HG03095 (cell line): ENCODE results near the gene ZSCAN5A.
"Not testable (repeated sequence)": the region's sequence is repeated elsewhere in the genome, so short reads cannot be mapped to it uniquely, and the experiment has no call there.

Experiments used
- ATAC-seq: cut with Tn5 transposase; IDR thresholded peaks from one replicate; pipeline ENCODE4 v1.9.1; 2021; ENCODE audit warnings: moderate library complexity; ENCODE audit not compliant: unreplicated experiment

Gene ZSCAN5A

DNA sequence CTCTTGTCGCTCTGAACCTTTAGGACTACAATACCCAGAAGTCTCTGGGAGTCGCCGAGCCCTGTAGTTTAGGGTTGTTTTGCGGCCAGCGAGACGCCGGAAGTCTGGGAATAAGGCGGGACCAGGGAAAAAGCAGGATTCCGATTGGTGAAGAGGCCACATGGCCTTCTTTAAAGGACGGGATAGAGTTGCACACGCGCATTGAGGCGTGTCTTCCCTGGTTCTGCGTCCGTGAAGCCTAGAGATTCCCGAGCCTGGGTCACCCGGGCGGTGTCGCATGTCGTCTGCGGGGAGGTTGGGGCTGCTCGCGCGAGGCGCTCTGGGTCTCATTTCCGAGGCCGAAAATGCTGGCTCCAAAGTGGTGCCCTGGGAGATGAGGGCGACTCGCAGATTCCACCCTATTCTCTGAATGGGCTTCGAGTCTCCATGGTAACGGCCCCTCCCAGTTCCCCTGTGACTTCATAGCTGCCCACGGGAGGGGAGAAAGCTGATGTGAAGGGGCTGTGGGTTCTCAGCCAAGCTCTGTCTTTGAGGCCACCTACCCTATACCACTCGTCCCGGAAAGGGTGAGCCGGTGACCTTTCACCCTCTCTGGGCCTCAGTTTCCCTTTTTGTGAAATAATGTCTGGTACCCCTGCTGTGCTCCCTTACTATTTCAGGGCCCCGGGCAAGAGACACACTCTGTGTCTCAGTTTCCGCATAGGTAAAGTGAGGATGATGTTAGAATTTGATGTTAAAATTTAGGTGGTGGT lies 614 bp upstream of the ZSCAN5A start:
- ATAC-seq, result peak; percentile 69

DNA sequence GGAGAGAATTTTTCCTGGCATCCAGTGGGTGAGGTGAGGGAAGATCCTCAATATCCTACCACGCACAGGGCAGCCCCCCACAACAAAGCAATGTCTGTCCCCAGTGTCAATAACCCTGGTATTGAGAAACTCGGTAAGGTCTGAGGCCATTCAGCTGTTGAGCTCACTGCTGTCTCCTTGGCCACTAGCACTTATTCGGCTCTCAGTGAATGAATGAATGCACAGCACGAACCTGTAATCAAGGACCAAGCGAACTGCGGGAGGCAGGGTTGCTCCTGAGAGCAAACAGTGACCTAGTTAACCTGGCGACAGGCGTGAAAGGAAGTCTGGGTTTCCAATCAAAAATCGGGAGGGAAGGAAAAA lies 640 bp downstream of the ZSCAN5A start:
- peak; percentile 13 for ATAC-seq

DNA sequence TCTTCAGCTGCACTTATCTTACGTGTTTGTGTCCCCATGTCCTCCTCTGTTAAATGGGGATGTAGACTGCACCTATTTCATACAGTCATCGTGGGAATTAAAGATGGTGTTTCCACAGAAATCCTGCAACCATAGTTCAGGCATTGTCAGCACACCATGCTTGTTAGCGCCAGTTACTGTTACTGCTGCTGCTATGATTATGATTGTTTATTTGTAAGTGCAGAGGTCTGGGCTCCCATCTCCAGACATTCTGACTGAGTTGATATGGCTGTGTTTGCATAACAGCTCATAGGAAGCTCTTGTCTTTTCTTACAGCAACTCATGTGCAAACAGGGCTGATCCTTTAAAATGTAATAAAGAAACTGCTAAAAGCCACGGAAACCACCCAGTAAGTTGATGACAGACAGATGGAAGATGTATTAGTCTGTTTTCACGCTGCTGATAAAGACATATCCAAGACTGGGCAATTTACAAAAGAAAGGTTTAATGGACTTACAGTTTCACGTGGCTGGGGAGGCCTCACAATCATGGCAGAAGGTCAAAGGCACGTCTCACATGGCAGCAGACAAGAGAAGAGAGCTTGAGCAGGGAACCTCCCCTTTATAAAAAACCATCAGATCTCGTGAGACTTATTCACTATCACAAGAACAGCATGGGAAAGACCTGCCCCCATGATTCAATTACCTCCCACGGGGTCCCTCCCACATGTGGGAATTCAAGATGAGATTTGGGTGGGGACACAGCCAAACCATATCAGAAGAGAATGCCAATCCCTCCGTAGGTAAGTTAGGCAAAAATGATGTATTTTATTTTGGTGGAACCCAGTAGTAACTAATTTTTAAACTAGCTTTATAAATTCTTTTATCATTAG lies 1.6 kb downstream of the ZSCAN5A start:
- ATAC-seq, result no peak

DNA sequence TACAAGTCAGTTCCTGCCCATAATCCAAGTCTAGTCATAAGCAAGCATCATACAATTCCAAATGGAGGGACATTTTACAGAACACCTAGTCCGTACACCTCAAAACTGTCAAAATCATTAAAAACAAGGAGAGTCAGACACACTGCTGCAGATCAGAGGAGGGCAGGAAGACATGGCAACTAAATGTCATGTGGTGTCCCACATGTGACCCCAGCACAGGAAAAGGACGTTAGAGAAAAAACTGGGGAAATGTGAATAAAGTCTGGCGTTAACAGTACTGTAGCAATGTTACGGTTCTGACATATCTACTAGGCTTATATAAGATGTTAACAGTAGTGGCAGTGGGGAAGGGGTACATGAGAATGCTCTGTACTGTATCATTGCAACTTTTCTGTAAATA lies 2.3 kb downstream of the ZSCAN5A start:
- ATAC-seq, result no peak

GRCh38 chr19:56310462-56310861 lies 4.2 kb downstream of the ZSCAN5A start:
- ATAC-seq, result no peak

DNA sequence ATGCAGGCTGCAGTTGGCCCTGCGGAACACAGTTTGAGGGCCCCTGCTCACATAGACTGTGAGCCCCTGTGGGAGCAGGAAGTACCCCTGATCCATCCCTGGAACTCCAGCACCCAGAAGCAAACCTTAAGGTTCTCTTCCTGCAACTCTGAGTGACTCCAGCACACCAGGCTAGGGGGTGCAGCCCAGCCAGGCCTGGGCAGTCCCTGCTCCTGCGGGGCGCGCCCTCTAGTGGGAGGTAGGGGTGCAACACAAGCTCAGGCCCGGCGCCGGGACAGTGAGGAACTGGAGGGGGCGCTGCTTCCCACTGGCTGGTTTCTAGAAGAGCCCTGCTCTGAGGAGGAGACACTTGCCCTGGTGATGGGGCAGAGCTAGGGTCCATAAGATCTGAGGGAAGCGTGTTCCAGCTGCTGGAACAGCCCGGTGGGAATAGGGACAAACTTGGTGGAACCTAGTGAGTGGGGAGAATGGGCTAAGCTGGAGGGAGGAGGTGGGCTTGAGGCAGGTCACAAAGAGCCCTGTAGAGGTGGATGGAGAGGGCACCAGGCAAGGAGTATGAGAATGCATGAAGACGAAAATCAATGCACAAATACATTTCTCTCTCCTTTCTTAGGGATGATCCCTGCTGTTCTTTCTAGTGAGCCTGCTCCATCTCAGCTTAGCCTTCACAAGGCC lies 5.0 kb downstream of the ZSCAN5A start:
- no peak for ATAC-seq

DNA sequence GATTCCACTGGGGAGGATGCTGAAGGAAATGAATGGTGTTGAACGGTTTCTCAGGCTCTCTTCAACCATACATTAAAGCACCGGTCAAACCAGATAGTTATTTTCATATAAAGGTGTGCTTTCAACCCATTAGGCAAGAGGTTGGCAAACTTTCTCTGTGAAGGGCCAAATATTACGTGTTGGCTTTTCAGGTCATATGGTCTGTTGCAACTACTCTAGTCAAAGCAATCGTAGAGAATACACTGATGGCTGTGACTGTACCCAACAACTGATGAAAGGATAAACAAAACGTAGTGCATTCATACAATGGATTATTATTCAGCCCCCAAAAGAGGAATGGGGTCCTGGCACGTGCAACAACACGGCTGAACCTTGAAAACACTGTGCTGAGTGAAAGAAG lies 5.8 kb downstream of the ZSCAN5A start:
- ATAC-seq, result no peak

DNA sequence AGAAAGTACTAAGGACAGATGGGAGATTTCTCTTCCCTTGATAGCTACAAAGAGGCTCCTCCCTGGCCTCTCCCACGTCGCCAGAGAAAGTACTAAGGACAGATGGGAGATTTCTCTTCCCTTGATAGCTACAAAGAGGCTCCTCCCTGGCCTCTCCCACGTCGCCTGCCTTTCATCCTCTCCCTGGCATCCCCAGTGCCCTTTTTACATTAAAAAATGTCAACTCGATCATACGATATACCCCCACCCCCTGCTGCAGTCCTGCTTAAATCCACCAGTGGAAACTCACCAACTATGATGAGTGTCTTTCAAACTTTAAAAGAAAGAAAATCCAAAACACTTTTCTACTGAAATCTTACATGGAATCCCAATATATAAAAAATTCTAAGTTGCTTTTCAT lies 7.6 kb downstream of the ZSCAN5A start:
- not testable (repeated sequence) for ATAC-seq

- no peak for ATAC-seq
These were observed 8.6 kb downstream of the ZSCAN5A start for GRCh38 chr19:56306016-56306415.

- no peak for ATAC-seq
These were observed 10.4 kb downstream of the ZSCAN5A start for GRCh38 chr19:56304243-56304642.

DNA sequence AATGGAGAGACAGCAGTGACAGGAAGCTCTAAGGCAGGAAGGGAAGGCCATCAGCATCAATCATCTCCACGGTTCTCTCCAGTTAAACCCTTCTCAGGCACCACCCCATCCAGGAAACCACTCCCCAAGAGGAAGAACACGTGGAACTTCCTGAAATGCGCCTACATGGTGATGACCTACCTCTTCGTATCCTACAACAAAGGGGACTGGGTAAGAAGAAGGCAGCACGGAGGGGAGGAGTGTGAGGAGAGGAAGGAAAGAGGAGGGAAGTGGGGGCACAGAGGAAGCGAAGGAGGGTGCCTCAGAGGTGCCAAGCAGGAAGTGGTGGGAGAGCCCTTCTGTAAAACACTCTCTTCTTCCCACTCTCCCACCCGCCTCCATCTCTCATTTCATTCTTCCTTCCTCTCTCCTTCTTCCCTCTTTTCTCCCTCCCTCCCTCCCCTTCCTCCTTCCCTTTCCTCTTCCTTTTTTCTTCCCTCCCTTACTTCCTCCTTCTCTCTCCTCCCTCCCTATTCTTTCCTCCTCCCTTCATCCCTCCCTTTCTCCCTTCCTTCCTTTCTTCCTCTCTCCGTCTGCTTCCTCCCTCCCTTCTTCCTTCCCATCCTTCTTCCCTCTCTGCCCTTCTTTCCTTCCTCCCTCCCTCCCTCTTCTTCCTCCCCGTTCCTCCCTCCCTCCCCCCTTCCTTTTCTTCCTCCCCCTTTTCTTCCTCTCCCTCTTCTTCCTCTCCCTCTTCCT lies 12.6 kb downstream of the ZSCAN5A start:
- ATAC-seq, result no peak

DNA sequence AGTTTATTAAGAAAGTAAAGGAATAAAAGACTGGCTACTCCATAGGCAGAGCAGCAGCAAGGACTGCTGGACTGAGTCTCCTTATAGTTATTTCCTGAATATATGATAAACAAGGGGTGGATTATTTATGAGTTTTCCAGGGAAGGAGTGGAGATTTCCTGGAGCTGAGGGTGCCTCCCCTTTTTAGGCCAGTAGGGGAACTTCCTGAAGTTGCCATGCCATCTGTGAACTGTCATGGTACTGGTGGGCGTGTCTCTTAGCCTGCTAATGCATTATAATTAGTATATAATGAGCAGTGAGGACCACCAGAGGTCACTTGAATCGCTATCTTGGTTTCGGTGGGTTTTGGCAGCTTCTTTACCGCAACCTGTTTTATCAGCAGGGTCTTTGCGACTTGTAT lies 13.5 kb downstream of the ZSCAN5A start:
- no peak for ATAC-seq

- ATAC-seq, result no peak
These were observed 15.0 kb downstream of the ZSCAN5A start for GRCh38 chr19:56299688-56300087.

DNA sequence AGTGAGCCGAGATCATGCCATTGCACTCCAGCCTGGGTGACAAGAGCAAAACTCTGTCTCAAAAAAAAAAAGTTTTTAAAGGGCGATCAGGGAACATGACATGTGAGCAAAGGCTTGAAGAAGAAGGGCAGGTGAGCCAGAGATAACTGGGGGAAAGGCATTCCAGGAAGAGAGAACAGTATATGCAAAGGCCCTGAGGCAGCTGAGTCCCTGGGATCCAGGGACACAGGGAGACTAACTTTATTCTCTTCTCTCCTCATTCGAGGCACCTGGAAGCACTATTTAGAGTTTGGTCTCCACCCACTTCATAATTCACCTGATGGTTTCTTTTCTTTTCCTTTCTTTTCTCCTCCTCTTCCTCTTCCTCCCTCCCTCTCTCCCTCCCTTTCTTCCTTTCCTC lies 17.6 kb downstream of the ZSCAN5A start:
- ATAC-seq, result no peak

GRCh38 chr19:56295531-56296455 lies 18.8 kb downstream of the ZSCAN5A start:
- no peak for ATAC-seq

DNA sequence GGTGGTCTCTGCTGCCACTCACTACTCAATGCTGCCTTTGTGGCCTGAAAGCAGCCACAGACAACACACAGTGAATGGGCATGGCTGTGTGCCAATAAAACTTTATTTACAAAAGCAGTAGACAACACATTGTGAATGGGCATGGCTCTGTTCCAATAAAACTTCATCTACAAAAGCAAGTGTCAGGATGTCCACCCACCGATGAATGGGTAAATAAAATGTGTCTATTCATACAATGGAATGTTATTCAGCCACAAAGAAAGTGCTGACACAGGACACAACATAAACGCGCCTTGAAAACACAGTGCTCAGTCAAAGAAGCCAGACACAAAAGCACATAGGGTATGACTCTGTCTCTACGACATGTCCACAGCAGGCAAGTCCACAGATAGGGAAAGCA lies 20.1 kb downstream of the ZSCAN5A start:
- no peak for ATAC-seq

DNA sequence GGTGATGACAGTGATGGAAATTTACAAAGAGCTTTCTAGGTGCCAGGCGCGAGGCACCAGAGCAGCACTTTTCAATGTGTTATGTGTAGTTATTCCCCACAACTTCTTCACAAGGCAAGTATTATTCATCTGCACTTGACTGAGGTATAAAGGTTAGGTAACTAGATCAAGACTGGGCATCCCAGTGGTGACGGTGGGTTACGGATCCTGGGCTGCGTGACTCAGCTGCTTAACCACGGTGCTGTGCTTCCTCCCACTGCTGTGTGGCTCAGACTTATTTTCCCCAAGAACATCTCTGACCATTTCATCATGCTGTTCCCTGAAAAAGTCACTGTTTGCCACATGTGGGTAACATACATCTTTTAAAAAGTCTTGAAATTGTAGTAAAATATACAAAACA lies 22.8 kb downstream of the ZSCAN5A start:
- ATAC-seq, result no peak

DNA sequence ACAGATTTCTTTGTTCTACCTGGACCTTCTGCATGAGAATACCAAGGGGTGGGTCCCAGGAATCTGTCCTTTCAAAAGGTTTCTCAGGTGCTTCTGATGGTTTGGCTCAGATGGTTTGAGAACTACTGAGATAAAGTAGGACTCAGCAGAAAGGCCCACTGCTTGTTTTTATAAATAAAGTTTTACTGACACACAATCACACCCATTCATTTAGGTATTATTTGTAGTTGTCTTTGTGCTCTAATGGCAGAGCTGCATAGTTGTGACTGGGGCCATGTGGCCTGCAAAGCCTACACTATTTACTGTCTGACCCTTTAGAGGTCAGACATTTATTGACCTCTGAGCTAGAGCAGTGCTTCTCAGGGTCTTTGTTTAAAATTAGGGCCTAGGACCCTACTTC lies 24.5 kb downstream of the ZSCAN5A start:
- ATAC-seq, result no peak

GRCh38 chr19:56284746-56285145 lies 29.9 kb downstream of the ZSCAN5A start:
- ATAC-seq, result no peak

DNA sequence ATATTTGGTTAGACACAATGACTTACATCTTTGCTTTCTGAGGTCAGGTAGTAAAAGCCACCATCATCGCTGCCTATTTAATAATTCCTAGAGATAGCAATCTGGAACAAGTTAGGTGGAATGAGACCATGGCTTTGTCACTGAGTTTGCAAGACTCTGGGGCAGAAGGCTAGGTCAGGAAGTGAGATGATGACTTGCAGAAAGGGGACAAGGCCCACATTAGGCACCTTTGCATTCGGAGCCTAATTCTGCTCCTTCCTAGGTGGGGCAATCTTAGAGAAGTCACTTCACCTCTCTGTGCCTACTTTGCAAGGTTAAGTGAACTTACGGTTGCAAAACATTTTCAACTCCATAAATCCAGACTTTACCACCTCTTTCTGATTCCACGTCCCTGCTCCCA lies 31.8 kb downstream of the ZSCAN5A start:
- ATAC-seq, result no peak
